Type B pancreatic cell (in vitro differentiated cells): ENCODE measurements around the gene GYPC. TPM values are rescaled to one million over a fixed set of nuclear protein-coding genes. Genes with fewer than 3 reads are reported as not detected.

Experiments
- DNase-seq: peaks from one replicate; pipeline ENCODE4 v3.0.0; 2021; ENCODE audit warnings: mixed read lengths; ENCODE audit not compliant: unreplicated experiment; ENCODE audit errors: extremely low spot score
- H3K27ac Mint-ChIP-seq: 2 replicates; pipeline ENCODE4 v1.8.0; 2021; ENCODE audit warnings: mild to moderate bottlenecking, mixed read lengths
- H3K27me3 Mint-ChIP-seq: 2 replicates; pipeline ENCODE4 v1.8.0; 2021; ENCODE audit warnings: mixed read lengths
- H3K36me3 Mint-ChIP-seq: 2 replicates; pipeline ENCODE4 v1.8.0; 2021; ENCODE audit warnings: mixed read lengths
- H3K4me1 Mint-ChIP-seq: one replicate; pipeline ENCODE4 v1.8.0; 2021; ENCODE audit warnings: mixed read lengths; ENCODE audit not compliant: unreplicated experiment
- H3K4me3 Mint-ChIP-seq: 2 replicates; pipeline ENCODE4 v1.8.0; 2021; ENCODE audit warnings: mild to moderate bottlenecking, mixed read lengths
- H3K9me3 Mint-ChIP-seq: 2 replicates; pipeline ENCODE4 v1.8.0; 2021; ENCODE audit warnings: mixed read lengths
- total RNA-seq: library from RNA; stranded (reverse); gene quantifications from 2 replicates; pipeline ENCODE4 v1.2.1, GENCODE V29; 2021; ENCODE audit warnings: low replicate concordance
- TF ChIP-seq, protein P1 (sequence below): fragments of 200-600 bp; sonication (generic); conservative IDR thresholded peaks from 2 replicates; pipeline ENCODE4 v1.5.0; 2021; ENCODE audit warnings: antibody characterized with exemption, mild to moderate bottlenecking

GYPC gene
- total RNA-seq, 1 donor from 2014 or later, result 45.5 TPM

DNA sequence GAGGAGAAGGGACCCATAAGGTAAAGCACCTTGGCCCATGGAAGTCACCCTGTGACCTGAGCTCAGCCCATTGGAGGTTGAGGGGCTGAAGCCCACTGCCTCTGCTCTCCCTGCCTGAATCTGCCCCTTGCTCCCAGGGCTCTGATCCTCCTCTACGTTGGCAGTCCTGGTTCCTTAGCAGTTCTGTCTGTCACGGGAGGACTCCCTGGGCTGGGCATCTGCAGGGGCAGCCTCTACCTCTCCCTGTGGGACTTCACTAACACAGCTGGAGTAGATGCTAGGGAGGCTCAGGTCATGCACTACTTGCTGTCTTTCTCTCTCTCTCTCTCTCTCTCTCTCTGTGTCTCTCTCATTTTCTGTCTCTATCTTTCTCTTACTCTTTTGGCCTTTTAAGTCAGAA is 8.7 kb downstream of the GYPC start:
- Mint-ChIP-seq H3K27ac (no peak overlapping the region), H3K27me3 (peaks cover 7% of the 10 kb centered on the region)
- TF ChIP-seq, protein P1, sequence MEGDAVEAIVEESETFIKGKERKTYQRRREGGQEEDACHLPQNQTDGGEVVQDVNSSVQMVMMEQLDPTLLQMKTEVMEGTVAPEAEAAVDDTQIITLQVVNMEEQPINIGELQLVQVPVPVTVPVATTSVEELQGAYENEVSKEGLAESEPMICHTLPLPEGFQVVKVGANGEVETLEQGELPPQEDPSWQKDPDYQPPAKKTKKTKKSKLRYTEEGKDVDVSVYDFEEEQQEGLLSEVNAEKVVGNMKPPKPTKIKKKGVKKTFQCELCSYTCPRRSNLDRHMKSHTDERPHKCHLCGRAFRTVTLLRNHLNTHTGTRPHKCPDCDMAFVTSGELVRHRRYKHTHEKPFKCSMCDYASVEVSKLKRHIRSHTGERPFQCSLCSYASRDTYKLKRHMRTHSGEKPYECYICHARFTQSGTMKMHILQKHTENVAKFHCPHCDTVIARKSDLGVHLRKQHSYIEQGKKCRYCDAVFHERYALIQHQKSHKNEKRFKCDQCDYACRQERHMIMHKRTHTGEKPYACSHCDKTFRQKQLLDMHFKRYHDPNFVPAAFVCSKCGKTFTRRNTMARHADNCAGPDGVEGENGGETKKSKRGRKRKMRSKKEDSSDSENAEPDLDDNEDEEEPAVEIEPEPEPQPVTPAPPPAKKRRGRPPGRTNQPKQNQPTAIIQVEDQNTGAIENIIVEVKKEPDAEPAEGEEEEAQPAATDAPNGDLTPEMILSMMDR, result no peak

DNA sequence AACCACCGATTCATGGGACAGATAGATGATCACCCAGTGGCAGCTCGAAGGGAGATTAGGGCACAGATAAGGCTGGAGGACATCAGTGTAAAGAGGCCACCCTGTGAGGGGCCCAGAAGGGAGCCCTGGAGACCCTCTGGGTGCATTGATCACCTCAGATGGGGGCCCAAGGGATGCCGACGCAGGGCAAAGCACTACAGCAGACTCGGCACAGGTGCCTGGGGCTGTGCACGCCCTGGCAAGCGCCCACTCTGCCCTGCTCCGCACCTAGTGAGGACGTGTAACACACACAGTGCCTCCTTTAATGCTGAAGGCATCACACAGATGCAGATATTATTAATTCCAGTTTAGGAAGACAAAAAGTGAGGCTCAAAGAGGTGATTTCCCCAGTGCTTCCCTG is 9.5 kb downstream of the GYPC start:
- Mint-ChIP-seq H3K36me3 (peaks cover 8% of the 10 kb centered on the region), H3K9me3 (no peaks in the 10 kb centered on the region), H3K27ac (no peak overlapping the region), H3K4me3 (no peak overlapping the region), H3K27me3 (peaks cover 7% of the 10 kb centered on the region), H3K4me1 (peaks cover 61% of the 10 kb centered on the region)
- no peak for DNase-seq
- TF ChIP-seq, protein P1, result no peak

More for the DNA sequence above, 8.7 kb downstream of the GYPC start:
- DNase-seq, result no peak
- peaks cover 61% of the 10 kb centered on the region for H3K4me1 Mint-ChIP-seq
- no peak overlapping the region for H3K4me3 Mint-ChIP-seq
- no peaks in the 10 kb centered on the region for H3K9me3 Mint-ChIP-seq
- peaks cover 8% of the 10 kb centered on the region for H3K36me3 Mint-ChIP-seq

DNA sequence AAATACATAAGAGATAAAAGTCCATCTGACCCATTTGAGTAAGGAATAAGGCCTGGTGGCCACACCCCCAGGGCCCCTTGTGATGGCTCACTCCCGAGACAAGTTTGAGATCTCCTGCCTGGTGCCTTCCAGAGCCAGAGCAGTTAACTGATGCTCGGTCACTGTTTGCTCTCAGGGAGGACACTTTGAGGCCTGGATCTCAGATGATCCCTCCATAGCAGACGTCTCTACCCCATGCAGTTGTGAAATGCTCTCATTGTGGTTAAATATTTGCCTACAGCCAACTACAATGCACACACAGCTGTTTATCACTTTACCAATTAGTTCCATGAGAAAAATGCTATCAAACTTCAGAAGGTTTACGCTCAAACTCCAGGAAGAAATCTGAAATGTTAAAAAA is 12.3 kb downstream of the GYPC start:
- Mint-ChIP-seq H3K36me3 (peaks cover 6% of the 10 kb centered on the region), H3K27me3 (peaks cover 7% of the 10 kb centered on the region), H3K4me1 (peaks cover 44% of the 10 kb centered on the region), H3K4me3 (no peak overlapping the region), H3K9me3 (no peaks in the 10 kb centered on the region), H3K27ac (no peak overlapping the region)
- DNase-seq, result no peak
- TF ChIP-seq, protein P1, result no peak

DNA sequence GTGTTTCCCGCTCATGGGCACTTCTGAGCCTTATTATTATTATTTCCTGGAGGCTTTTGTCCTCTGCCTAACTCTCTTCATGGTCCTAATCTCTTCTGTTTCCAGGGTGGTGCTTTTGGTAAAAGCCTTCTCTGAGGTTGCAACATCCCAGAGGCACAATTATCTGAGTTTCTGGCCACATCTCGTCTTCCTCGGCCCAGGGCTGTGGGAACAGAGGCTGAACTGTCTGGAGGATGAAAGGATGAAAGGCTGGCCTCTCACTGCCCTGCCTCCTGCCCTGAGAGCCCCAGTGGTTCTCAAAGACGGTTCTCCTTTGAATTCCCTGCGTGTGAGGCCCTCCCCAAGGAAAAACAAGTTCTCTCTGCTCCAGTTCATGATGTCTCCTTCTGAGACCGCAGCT is 13.8 kb downstream of the GYPC start:
- Mint-ChIP-seq H3K4me1 (peaks cover 36% of the 10 kb centered on the region), H3K27ac (no peak overlapping the region), H3K27me3 (peaks cover 7% of the 10 kb centered on the region), H3K36me3 (peaks cover 9% of the 10 kb centered on the region), H3K9me3 (no peaks in the 10 kb centered on the region), H3K4me3 (no peak overlapping the region)
- DNase-seq, result no peak
- TF ChIP-seq, protein P1, result no peak

DNA sequence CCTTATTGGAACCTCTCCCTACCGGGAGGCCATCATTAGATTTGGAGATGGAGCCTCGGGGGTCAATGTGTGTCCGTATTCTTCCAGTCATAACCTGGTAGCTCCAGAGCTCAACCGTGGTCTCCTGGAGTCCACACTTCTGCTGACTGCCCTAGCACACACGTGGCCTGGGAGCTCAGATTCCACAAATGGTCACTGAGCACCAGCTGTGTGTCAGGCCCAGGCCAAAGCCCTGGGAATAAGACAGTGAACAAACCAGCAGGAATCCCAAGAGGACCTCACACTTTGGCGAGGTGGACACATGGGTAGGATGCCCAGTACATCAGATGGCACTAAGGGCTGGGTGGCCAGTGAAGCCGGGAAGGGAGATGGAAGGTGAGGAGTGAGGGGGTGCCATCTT is 15.5 kb downstream of the GYPC start:
- Mint-ChIP-seq H3K9me3 (peaks cover 6% of the 10 kb centered on the region), H3K27me3 (peaks cover 3% of the 10 kb centered on the region), H3K27ac (no peak overlapping the region), H3K4me1 (peaks cover 20% of the 10 kb centered on the region), H3K4me3 (no peak overlapping the region), H3K36me3 (peaks cover 22% of the 10 kb centered on the region)
- DNase-seq, result no peak
- TF ChIP-seq, protein P1, result no peak
